ENCODE measurements around the gene RBFOX2.

Gene RBFOX2

DNA sequence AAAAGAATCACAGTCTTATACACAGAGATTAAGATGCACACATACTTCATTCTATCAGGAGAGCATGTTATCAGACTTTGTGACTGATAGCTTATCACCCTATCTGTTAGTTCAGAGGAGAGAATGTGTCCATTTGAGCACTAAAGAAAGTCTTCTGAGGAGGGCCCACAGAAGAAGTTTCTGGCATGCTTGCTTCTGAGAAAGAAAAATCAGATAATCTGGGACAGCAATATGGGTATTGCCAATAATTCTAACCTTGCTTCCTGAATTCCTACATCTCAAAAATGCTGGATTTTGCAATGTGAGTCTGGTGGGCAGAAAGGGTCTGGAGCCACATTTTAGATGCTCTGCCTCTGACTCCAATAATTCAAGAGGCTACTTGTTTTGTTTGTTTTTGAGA lies 128.9 kb downstream of the RBFOX2 start:
- DNase-seq (ENCODE audit: low read depth, low spot score): no peak

DNA sequence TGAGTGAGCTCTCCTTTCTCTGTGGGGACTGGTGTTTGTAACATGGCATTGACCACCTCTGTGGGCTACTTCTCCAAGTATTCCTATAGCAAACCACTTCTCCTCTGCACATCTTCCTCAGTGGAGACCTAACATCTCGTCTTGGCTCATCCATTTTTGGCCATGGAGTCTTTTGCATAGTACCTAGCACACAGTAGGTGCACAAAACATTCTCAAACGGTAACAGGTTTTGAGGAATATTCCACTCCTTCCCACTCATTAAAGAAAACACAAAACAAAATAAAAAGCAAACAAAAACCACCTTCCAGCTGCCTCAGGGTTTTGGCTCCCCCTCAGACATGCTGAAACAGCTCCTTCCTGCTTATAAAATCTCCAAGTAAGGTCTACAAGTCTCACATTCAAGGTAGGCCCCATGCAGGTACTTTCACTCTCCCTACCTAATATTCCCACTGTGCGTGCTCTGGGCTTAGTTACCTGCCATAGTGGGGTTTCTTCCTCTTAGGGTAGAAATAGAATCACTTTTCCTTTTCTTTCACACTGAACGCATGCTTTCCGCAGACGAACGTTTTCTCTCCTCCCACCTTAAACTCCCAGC lies 132.4 kb downstream of the RBFOX2 start:
- no peak for DNase-seq (ENCODE audit: low read depth, low spot score)

DNA sequence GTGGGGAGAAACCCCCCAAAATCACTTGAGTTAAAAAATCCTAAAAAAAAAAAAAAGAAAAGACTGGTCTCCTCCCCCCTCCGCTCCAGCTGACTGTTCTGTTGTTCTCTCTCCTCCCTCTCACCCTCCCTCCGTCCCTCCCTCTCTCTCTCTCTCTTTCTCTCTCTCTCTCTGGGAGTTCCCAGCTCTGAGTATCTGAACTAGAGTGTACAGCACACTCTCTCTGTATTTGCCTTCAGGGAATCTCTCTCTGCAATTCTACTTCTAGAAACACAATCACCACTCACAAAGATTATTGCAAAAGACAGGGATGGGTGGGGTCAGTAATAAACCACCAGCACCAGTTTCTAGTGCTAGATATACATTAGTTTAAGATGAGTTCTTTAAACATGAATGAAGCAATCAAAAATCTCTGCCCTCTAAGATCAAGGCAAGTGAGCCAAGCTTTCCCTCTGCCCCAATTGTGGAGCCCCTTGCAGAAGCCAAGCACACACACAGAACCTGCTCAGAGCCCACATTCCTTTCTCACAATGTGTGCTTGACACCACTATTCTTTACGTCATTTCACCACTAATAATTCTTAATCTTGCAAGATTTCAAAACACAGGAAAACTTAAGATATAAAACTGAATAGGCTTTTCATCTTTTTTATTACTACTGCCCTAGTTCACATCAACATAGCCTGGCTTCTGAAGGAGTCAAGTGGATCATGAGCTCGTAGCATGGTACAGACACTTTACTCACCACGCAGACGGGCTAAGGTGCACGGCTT lies 133.5 kb downstream of the RBFOX2 start:
- DNase-seq (ENCODE audit: low read depth, low spot score): peak; percentile 66

DNA sequence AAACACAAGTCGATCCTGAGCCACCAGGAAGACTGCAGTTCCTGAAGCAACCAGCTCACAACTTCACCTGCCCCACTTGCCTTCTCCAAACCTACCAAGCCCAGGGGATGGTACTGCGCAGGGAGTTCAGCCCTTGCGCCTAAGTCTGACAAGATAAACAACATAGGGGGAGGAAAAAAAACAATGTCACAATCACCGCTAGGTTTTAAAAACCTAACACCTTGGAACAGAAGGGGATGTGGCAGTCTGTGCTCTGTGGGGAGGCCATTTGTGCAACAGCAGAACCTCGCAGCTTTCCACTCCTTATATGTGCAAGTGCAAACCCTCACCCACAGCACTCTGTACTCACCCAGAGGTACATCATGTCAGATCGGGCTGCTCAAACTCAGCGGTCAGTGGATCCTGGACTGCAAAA lies 134.2 kb downstream of the RBFOX2 start:
- DNase-seq (ENCODE audit: low read depth, low spot score): no peak

DNA sequence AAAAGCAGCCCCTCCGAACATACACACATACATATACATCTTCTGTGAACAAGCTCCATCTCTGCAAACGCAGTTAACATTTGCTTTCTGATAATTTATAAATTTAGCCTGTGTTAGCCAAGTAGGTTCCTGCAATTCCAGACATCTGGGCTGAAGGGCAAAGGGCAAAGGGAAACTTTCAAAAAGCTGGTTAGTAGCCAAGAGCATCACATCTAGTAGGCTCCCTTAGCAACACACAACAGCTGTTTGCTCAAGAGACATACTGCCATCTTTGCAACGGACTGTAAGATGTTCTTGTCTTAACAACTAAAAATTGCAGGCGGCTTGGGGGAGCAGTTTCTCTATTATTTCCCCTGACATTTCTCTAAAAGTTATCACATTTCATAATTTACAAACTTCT lies 134.9 kb downstream of the RBFOX2 start:
- DNase-seq (ENCODE audit: low read depth, low spot score): no peak

DNA sequence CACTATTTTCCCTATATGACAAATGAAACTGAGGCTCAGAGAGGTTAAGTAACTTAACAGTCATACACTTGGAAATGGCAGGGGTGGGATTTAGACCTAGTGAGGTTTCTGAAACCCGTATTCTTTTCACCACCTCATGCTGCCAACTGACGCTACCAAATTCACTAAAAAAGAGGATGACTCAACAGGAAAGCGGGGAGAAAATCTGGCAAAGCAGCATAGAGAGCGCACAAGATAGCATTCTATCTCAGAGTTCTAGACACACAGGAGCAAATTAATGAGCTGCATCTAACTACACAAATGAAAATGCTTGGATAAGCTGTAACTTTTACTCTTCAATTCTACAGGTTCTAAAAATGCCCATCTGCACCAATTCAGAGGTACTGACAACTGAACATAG lies 136.4 kb downstream of the RBFOX2 start:
- peak; percentile 75 for DNase-seq (ENCODE audit: low read depth, low spot score)

DNA sequence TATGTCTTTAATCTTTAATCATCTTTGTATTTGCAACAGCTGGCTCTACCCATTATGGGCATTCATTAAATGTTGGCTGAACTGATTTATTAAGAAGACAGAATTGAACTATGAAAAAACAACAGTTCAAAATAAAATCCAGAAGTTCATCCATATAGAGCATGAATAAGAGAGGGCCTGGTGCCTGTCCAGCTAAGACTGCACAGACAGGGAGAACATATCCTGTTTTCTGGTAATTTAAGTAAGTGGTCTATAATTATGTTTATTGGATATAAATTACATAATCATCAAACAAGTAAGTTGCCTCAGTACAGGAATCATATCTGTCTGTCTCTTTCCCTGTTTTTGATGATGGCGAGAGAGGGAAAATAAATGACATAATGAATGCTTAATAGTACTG lies 137.2 kb downstream of the RBFOX2 start:
- DNase-seq (ENCODE audit: low read depth, low spot score): no peak

DNA sequence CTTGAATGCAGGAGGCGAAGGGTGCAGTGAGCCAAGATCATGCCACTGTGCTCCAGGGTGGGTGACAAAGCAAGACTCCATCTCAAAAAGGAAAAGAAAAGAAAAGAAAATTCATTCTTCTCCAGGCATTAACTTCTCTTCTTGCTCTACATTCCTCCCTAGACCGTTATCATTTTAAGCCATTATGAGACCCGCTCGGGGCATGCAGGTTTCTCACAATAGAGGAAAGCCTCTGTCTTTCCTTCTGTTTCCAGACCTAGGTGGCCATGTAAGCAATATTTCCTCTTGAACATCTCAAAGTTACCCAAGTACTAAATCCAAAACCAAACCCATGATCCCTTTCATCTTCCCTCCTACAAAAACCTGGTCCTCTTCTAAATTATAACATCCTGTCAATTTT lies 139.6 kb downstream of the RBFOX2 start:
- DNase-seq (ENCODE audit: low read depth, low spot score): no peak

DNA sequence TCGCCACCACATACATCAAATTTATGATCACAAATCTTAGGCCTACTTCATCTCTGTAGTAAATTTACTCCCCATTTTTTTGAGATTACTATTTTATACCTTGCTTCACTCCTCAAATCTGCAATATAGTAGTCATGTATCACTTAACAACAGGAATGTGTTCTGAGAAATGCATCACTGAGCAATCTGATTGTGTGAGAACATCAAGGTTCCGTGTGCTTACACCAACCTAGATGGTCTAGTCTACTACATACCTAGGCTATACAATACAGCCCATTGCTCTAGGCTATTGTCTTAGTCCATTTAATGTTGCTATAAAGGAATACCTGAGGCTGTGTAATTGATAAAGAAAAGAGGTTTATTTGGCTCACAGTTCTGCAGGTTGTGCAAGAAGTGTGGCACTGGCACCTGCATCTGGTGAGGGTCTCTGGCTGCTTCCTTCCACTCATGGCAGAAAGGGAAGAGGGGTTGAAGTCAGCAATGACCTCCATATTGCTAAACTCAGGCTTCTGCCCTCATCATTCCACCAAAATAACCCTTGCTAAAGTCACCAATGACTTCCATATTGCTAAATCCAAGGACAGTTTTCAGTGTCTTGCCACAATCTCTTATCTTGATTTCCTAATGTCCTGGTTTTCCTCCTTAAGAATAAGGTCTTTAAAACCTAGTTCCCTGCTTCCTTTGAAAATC lies 140.3 kb downstream of the RBFOX2 start:
- peak; percentile 17 for DNase-seq (ENCODE audit: low read depth, low spot score)

DNA sequence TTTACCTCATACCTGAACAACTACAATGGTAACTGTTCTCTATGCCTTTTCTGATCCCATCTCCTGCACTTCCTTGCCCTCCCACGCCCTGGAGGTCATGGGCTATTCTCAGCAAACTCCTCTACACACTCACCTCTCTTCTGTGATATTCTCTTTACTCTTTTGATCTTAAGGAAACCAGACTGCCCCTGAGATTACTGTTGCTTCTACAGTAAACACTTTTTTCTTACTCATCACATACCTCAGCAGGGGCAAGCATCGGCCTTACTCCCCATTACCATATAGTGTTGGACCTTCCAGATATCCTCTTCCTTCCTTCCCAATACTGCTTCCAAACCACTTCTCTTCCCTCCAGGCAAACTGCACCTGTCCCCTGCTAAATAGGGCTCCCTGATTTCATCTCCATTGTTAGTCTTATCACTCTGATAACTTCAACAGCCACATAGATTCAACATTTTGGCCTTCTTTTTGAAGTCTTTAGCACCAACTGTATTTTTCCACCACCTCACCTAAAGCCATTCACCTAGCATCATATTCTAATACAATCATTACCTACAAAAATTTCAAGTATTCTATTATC lies 141.2 kb downstream of the RBFOX2 start:
- DNase-seq (ENCODE audit: low read depth, low spot score): peak; percentile 24

DNA sequence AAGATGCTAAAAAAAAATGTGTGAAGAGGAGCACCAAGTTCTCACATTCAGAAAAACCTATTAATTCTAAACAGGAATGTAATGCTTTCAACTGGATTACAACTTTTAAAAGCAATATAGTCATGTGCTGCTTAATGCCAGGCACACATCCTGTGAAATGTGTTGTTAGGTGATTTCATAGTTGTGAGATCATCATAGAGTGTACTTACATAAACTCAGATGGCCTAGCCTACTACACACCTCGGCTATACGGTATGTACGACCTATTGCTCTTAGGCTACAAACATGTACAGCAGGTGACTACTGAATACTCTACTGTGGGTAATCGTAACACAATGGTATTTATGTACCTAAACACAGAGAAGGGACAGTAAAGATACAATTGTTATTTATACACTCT lies 142.3 kb downstream of the RBFOX2 start:
- DNase-seq (ENCODE audit: low read depth, low spot score): no peak

DNA sequence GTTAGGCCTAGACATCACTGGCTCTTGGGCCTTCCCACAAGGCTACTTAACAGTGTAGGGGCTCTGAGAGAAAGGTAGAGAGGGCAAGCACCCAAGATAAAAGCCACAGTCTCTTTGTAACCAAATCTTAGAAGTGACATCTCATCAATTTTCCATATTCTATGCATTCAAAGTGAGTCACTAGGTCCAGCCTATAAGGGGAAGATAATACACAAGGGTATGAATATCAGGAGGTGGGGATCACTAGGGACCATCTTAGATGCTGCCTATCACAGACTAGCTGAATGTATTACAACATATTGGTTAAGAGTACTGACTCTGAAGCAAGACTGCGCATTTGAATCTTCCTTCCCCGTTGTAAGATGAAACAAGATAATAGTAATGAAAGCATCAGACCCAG lies 144.1 kb downstream of the RBFOX2 start:
- DNase-seq (ENCODE audit: low read depth, low spot score): no peak

DNA sequence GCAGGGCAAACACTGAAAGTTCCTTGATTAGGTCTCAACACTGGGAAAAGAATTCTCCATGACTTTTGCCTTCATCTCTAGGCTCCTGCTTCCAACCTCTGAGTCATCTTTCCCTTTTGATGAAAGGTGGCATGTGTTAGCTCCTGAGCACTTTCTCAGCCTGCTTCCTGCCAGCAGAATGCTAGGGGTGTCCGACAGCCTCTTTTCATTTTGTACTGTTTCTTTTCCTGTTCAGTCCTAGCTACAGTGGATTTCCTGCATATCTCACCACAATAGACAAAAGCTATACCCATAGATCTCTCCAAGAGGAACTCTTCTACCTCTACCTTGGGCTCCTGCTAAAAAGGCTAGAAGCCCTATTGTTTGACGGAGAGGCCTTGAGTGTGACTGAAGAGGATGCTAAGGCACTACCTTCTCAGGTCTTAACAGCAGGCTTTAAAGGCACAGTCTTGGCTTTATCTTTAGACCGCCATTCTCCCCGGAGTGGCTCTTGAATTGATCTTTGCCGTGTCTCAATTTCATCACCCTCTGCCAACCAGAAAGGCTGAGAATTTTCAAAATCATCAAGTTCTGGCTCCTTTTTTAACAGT lies 145.5 kb downstream of the RBFOX2 start:
- peak; percentile 63 for DNase-seq (ENCODE audit: low read depth, low spot score)

DNA sequence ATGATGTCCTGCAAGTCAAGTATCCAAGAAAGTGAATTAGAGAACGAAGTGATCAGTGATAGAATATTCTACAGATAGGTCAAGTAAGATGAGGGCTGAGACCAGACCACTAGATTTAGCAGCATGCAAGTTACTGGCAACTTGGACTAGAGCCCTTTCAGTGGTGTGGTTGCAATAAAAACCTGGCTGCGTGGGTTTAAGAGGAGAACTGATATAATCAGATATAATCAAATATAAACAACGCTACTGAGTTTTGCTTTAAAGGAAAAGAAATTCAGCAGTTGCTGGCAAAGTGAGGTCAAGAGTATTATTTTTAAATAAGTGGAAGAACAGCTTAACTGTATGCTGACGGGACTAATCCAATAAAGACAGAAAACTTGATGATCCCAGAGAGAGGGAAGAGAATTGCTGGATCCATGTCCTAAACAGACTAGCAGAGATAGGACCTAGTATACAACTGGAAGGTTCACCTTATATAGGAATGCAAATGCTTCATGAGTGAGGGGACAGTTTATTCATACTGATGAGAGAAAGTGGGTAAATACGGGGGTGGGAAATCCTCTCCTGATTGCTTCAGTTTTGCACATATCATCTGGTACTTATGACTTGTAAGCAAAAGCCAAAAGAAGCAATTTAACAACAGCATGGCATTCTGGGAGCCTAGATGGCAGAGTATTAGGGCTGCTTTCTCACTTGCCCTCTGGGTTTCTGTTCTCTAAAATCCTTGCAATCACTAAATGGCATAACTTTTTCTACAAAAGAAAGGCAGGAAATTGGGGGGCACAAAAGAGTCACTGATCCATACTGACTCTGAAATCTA lies 146.2 kb downstream of the RBFOX2 start:
- no peak for DNase-seq (ENCODE audit: low read depth, low spot score)

DNA sequence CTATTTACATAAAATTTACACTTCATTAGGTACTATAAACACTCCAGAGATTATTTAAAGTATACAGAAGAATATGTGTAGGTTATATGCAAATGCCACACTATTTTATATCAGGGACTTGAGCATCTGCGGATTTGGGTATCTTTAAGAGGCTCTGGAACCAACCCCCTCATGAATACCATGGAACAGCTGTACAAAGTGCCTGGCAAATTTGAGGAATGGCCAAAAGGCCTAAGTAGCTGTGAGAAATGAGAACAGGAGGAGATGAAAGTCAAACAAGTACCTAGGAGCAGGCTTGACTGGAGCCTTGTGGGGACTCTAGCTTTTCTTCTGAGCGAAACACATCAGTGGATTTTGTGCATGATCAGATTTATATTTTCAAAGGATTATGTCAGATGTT lies 149.3 kb downstream of the RBFOX2 start:
- no peak for DNase-seq (ENCODE audit: low read depth, low spot score)

DNA sequence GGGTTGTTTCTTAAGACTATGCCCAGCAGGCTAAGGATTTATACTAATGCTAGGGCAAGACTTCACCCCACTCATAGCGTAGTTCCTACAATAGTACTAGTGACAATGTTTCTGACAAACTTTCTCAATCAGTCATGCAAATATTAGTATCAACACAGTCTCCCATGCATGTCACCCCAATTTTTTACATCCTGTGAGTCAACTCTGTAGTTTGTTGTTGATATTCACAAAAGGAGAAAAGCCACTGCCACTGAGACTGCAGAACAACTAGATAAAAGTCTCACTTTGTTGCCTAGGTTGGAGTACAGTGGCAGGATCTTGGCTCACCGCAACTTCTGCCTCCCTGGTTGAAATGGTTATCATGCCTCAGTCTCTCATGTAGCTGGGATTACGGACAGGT lies 155.2 kb downstream of the RBFOX2 start:
- no peak for DNase-seq (ENCODE audit: low read depth, low spot score)

DNA sequence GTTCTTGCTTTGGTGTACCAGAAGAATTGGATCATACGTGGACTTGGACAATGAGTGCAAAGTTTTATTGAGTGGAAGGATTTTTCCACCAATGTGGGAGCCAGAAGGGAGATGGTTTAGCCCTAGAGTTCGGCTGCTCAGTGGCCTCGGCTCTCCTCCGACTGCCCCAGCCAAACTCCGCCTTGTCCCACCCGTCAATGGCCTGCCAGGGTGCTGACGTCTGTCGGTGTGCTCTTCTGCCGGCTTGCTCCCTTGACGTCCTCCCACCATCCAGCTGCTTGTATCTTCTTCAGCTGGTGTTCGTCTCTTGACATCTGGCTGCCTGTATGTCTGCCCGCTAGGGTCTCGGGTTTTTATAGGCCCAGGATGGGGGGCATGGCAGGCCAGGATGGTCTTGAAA lies 156.2 kb downstream of the RBFOX2 start:
- no peak for DNase-seq (ENCODE audit: low read depth, low spot score)

DNA sequence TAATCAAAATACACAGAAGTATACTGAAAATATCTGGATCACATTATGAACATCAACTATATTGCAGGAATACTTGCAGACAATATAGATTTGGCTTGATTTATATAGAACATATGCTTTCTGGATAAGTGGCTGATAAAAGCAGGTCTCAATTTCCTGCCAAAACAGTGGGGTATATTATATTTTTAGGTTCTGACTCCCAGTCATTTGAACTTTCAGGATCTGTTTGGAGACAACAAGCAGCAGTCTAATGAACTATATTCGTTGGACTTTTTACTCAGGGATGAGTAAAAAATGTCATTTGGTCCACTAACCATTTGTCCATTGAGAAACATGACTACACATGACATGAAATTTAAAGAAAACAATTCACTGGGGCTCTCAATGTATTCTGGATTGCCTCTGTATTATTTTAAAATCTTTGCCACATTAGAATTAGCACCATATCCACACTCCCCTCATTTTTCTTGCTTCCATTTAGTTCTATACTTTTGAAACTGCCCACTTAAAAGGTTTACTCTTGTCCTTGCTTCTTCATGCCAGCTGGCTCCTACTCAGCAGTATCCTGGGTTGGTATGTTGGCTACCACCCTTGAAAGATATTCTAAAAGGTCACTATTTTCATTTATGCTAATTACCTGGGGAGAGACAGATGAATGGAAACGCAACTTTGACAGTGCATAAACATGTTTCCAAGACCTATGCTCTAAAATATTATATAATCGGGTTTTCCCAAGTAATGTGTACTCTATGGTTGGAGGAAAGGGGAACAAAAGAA lies 157.9 kb downstream of the RBFOX2 start:
- DNase-seq (ENCODE audit: low read depth, low spot score): no peak

DNA sequence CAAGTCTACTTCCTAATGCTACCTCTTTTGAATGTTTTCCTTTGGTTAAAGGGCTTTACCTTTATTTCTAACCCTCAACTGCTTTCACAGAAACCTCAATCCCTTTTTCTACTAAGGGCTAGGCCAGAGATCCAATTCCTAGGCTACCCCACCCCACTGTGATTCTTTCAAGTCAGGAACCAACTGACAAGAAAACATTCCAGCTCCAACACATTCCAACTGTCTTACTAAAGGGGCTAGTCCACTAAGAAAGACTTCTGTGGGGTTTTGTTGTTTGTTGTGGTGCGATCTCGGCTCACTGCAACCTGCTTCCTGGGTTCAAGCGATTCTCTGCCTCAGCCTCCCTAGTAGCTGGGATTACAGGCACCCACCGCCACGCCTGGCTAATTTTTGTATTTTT lies 159.7 kb downstream of the RBFOX2 start:
- peak; percentile 55 for DNase-seq (ENCODE audit: low read depth, low spot score)

DNA sequence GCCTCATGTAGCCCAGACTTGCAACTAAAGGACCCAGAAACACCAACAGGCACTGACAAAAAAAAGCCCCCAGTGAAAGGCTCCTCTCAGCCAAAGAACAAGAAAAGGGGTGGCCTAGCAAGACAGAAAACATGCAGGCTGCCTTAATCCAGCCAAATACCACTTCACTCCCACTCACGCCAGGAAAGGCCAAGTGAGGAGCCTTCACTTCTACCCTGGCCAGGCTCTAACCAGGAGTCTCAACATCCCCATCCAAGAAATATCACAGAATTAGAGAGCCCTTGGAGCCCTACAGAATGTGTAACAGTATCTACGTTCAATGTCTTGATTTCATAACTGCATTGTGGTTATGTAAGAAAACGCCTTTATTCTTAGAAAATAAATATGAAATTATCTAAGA lies 162.0 kb downstream of the RBFOX2 start:
- DNase-seq (ENCODE audit: low read depth, low spot score): no peak
